Neural progenitor cell (in vitro differentiated cells): ENCODE results near the gene GALNT2. TPM values are rescaled to one million over a fixed set of nuclear protein-coding genes. Genes with fewer than 3 reads are reported as not detected.

Experiments used
- DNase-seq: peaks from one replicate; pipeline ENCODE4 v3.0.0-alpha.2; 2016; ENCODE audit warnings: low spot score
- H2AFZ ChIP-seq: fragments of 200-600 bp; sonication (generic); replicated peaks from 2 replicates; pipeline ENCODE4 v1.6.1; 2016; ENCODE audit warnings: antibody characterized with exemption
- H3F3A ChIP-seq: fragments of 200-600 bp; sonication (generic); 2 replicates; pipeline ENCODE4 v1.6.1; 2016; ENCODE audit warnings: antibody characterized with exemption, low read depth
- H3K27ac ChIP-seq: fragments of 200-600 bp; sonication (generic); 2 replicates; pipeline ENCODE4 v1.5.1; 2016; ENCODE audit warnings: mild to moderate bottlenecking
- H3K27me3 ChIP-seq: fragments of 200-600 bp; sonication (generic); 2 replicates; pipeline ENCODE4 v1.6.1; 2016; ENCODE audit warnings: mild to moderate bottlenecking, moderate library complexity
- H3K36me3 ChIP-seq: fragments of 200-600 bp; sonication (generic); 2 replicates; pipeline ENCODE4 v1.5.1; 2016
- H3K4me1 ChIP-seq: fragments of 200-600 bp; sonication (generic); 2 replicates; pipeline ENCODE4 v1.6.1; 2016; ENCODE audit warnings: mixed run types
- H3K4me2 ChIP-seq: fragments of 200-600 bp; sonication (generic); 2 replicates; pipeline ENCODE4 v1.6.1; 2016
- H3K4me3 ChIP-seq: fragments of 200-600 bp; sonication (generic); 2 replicates; pipeline ENCODE4 v1.5.1; 2016
- H3K79me2 ChIP-seq: fragments of 200-600 bp; sonication (generic); 2 replicates; pipeline ENCODE4 v1.6.1; 2016; ENCODE audit warnings: low read depth
- H3K9ac ChIP-seq: fragments of 200-600 bp; sonication (generic); 2 replicates; pipeline ENCODE4 v1.6.1; 2016
- H3K9me3 ChIP-seq: fragments of 200-600 bp; sonication (generic); 2 replicates; pipeline ENCODE4 v1.5.1; 2016; ENCODE audit warnings: low read depth
- H4K20me1 ChIP-seq: fragments of 200-600 bp; sonication (generic); 2 replicates; pipeline ENCODE4 v1.6.1; 2016; ENCODE audit warnings: low read depth
- H3K27ac Mint-ChIP-seq: 3 replicates; pipeline ENCODE4 v1.8.0; 2021; ENCODE audit warnings: mixed read lengths
- H3K27me3 Mint-ChIP-seq: 2 replicates; pipeline ENCODE4 v1.8.0; 2022; ENCODE audit warnings: low read depth, mild to moderate bottlenecking, inconsistent platforms, moderate library complexity, mixed read lengths; ENCODE audit not compliant: insufficient read depth
- H3K36me3 Mint-ChIP-seq: 3 replicates; pipeline ENCODE4 v1.8.0; 2021; ENCODE audit warnings: mixed read lengths
- H3K4me1 Mint-ChIP-seq: 3 replicates; pipeline ENCODE4 v1.8.0; 2021; ENCODE audit warnings: mixed read lengths
- H3K4me3 Mint-ChIP-seq: 3 replicates; pipeline ENCODE4 v1.8.0; 2021; ENCODE audit warnings: mild to moderate bottlenecking, moderate library complexity, mixed read lengths
- H3K9me3 Mint-ChIP-seq: 3 replicates; pipeline ENCODE4 v1.8.0; 2020; ENCODE audit warnings: mixed read lengths
- EZH2 ChIP-seq: fragments of 200-600 bp; sonication (generic); IDR thresholded peaks from 2 replicates; pipeline ENCODE4 v1.6.1; 2017; ENCODE audit warnings: antibody characterized with exemption, mild to moderate bottlenecking, moderate library complexity
- EZH2phosphoT487 ChIP-seq: fragments of 200-600 bp; sonication (generic); IDR thresholded peaks from 2 replicates; pipeline ENCODE4 v1.6.1; 2017; ENCODE audit warnings: antibody characterized with exemption
- total RNA-seq: library from RNA; depleted of rRNA; stranded (reverse); fragments of >200 nt; gene quantifications from 2 replicates; pipeline ENCODE4 v1.2.3, GENCODE V29; 2015; ENCODE audit warnings: low replicate concordance
- TF ChIP-seq, protein P1 (sequence below): fragments of 200-600 bp; sonication (generic); IDR thresholded peaks from 2 replicates; pipeline ENCODE4 v1.5.1; 2017; ENCODE audit warnings: antibody characterized with exemption, mild to moderate bottlenecking

GALNT2 gene
- total RNA-seq, 1 donor from 2014 or later = 37.6 TPM

DNA sequence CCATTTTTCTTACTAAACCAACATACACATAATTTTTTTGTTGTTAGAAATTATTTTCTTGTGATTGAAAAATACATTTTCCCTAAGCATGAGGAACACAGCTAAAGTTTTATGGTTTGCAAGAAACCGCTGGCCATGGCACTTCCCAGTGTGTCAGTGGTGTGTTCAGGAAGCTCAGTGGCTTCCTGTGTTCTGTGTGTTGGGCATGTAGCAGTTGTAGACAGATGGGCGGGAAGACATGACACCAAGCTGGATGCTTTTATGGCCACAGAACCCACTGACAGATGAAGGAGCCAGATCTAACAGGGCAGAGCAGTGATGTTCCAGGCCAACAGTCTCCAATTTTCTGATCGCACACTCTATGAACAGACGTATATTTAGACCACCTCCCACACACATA, 119.8 kb downstream of the GALNT2 start:
- no peak for DNase-seq
- Histone ChIP-seq H2AFZ (no peak overlapping the region), H3K27me3 (no peaks in the 10 kb centered on the region), H3K4me1 (peaks cover 4% of the 10 kb centered on the region), H3K9me3 (no peaks in the 10 kb centered on the region), H3K4me2 (no peak overlapping the region), H3K9ac (no peak overlapping the region), H3K79me2 (no peaks in the 10 kb centered on the region), H3F3A (no peaks in the 10 kb centered on the region), H3K27ac (no peak overlapping the region), H3K36me3 (no peaks in the 10 kb centered on the region), H3K4me3 (no peak overlapping the region), H4K20me1 (no peaks in the 10 kb centered on the region)
- H3K36me3 Mint-ChIP-seq = peaks cover 37% of the 10 kb centered on the region
- H3K4me1 Mint-ChIP-seq = peaks cover 12% of the 10 kb centered on the region
- peaks cover 3% of the 10 kb centered on the region for H3K27me3 Mint-ChIP-seq
- H3K4me3 Mint-ChIP-seq = no peak overlapping the region
- H3K27ac Mint-ChIP-seq = no peak overlapping the region
- H3K9me3 Mint-ChIP-seq = peaks cover 13% of the 10 kb centered on the region
- TF ChIP-seq, protein P1, sequence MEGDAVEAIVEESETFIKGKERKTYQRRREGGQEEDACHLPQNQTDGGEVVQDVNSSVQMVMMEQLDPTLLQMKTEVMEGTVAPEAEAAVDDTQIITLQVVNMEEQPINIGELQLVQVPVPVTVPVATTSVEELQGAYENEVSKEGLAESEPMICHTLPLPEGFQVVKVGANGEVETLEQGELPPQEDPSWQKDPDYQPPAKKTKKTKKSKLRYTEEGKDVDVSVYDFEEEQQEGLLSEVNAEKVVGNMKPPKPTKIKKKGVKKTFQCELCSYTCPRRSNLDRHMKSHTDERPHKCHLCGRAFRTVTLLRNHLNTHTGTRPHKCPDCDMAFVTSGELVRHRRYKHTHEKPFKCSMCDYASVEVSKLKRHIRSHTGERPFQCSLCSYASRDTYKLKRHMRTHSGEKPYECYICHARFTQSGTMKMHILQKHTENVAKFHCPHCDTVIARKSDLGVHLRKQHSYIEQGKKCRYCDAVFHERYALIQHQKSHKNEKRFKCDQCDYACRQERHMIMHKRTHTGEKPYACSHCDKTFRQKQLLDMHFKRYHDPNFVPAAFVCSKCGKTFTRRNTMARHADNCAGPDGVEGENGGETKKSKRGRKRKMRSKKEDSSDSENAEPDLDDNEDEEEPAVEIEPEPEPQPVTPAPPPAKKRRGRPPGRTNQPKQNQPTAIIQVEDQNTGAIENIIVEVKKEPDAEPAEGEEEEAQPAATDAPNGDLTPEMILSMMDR = no peak
- TF ChIP-seq EZH2 (no peak), EZH2phosphoT487 (no peak)

- no peak overlapping the region for H3K4me3 ChIP-seq
- Mint-ChIP-seq H3K36me3 (peaks cover 37% of the 10 kb centered on the region), H3K27me3 (peaks cover 3% of the 10 kb centered on the region), H3K4me1 (peaks cover 12% of the 10 kb centered on the region), H3K9me3 (peaks cover 13% of the 10 kb centered on the region), H3K27ac (no peak overlapping the region), H3K4me3 (no peak overlapping the region)
- no peaks in the 10 kb centered on the region for H3K36me3 ChIP-seq
- peaks cover 4% of the 10 kb centered on the region for H3K4me1 ChIP-seq
- no peak overlapping the region for H3K27ac ChIP-seq
- H3K27me3 ChIP-seq = no peaks in the 10 kb centered on the region
- no peak for DNase-seq
- no peak overlapping the region for H3K4me2 ChIP-seq
- no peaks in the 10 kb centered on the region for H4K20me1 ChIP-seq
- H3K9ac ChIP-seq = no peak overlapping the region
- no peaks in the 10 kb centered on the region for H3F3A ChIP-seq
- TF ChIP-seq EZH2 (no peak), EZH2phosphoT487 (no peak)
- TF ChIP-seq, protein P1 = no peak
- no peak overlapping the region for H2AFZ ChIP-seq
- H3K9me3 ChIP-seq = no peaks in the 10 kb centered on the region
- no peaks in the 10 kb centered on the region for H3K79me2 ChIP-seq
Observed at GRCh38 chr1:230187290-230187689, 120.3 kb downstream of the GALNT2 start.

- H3K4me3 ChIP-seq = no peak overlapping the region
- TF ChIP-seq, protein P1 = no peak
- no peak for TF ChIP-seq EZH2phosphoT487
- TF ChIP-seq EZH2 = no peak
- Mint-ChIP-seq H3K9me3 (peaks cover 13% of the 10 kb centered on the region), H3K27me3 (peaks cover 3% of the 10 kb centered on the region), H3K4me3 (no peak overlapping the region), H3K27ac (no peak overlapping the region), H3K4me1 (peaks cover 22% of the 10 kb centered on the region), H3K36me3 (peaks cover 34% of the 10 kb centered on the region)
- H3K4me1 ChIP-seq = peaks cover 13% of the 10 kb centered on the region
- H3K9me3 ChIP-seq = no peaks in the 10 kb centered on the region
- no peak overlapping the region for H3K9ac ChIP-seq
- no peak overlapping the region for H3K4me2 ChIP-seq
- DNase-seq = no peak
- no peaks in the 10 kb centered on the region for H3K36me3 ChIP-seq
- no peaks in the 10 kb centered on the region for H3F3A ChIP-seq
- H3K27ac ChIP-seq = no peak overlapping the region
- no peak overlapping the region for H2AFZ ChIP-seq
- H4K20me1 ChIP-seq = peaks cover 7% of the 10 kb centered on the region
- no peaks in the 10 kb centered on the region for H3K79me2 ChIP-seq
- H3K27me3 ChIP-seq = no peaks in the 10 kb centered on the region
Observed at GRCh38 chr1:230188826-230189225, 121.8 kb downstream of the GALNT2 start.
